Measurements from ENCODE around the gene THOC7. TPM values are rescaled to one million over a fixed set of nuclear protein-coding genes. Genes with fewer than 3 reads are reported as not detected.
A peak's percentile ranks its signal among the peaks of the same experiment; 100 is the strongest.

THOC7 gene
- total RNA-seq, 2 donors from 2014 or later = 38.0 to 68.9 TPM

DNA sequence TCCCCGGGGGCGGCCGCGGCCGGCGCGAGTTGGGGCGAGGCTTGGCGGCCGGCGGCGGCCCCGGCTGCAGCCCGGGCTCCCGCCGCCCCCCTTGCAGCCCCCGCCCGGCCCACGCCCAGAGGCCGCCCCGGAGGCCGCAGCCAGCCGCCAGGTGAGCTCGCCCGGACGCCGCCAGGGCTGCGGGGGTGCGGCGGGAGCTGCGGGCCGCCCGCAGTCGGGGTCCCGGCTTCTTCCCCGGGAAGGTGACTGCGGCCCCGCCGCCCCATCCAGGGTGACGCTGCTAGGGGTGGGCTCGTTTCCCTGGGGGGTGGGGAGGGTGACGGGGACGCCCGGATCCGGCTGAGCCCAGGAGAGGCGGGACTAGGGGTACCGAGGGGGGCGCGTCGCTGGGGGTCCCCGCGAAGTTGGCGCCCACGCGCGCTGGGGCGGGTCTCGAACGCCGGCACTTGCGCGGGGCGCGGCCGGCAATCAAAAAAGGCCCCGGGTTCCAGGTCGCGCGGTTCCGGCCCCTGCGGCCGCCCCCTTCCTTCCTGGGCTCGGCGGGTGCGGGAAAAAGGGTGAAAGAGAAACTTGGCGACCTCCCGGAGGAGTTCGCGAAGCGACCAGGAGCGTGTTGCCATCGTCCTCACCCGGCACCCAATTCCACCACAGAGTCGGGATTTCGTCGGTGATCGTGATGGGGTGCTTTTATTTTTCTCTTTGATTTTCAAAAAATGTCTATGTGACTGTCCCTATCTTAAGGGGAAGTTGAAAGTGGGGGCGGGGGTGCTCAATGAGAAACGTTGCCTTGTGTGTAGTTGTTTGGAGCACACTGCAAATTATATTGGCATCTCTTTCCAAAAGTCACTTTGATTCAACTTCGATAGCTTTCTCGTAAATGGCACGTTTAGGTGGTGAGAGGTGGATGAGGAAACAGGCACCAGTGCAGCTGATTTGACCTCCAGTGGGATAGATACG lies 681 bp upstream of the THOC7 start:
- no peaks in the 10 kb centered on the region for H3K9me3 ChIP-seq
- peaks cover 10 to 11% of the 10 kb centered on the region in 2 donors for H3K4me1 ChIP-seq (ENCODE audit: control insufficient read depth in 1 of 2, low read depth in 2 of 2)
- peak overlapping the region; percentile 95 for H3K4me3 ChIP-seq
- H3K36me3 ChIP-seq = no peaks in the 10 kb centered on the region
- TF ChIP-seq, protein P1, sequence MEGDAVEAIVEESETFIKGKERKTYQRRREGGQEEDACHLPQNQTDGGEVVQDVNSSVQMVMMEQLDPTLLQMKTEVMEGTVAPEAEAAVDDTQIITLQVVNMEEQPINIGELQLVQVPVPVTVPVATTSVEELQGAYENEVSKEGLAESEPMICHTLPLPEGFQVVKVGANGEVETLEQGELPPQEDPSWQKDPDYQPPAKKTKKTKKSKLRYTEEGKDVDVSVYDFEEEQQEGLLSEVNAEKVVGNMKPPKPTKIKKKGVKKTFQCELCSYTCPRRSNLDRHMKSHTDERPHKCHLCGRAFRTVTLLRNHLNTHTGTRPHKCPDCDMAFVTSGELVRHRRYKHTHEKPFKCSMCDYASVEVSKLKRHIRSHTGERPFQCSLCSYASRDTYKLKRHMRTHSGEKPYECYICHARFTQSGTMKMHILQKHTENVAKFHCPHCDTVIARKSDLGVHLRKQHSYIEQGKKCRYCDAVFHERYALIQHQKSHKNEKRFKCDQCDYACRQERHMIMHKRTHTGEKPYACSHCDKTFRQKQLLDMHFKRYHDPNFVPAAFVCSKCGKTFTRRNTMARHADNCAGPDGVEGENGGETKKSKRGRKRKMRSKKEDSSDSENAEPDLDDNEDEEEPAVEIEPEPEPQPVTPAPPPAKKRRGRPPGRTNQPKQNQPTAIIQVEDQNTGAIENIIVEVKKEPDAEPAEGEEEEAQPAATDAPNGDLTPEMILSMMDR (IDR thresholded peaks at IDR 0.05) = no peak
- peak overlapping the region; percentile 69 to 78 for H3K27ac ChIP-seq
- no peaks in the 10 kb centered on the region for H3K27me3 ChIP-seq (replicated peaks; ENCODE audit: insufficient read depth)
- peak; percentile 57 for ATAC-seq (ENCODE audit: insufficient number of reproducible peaks, low FRiP score, low read depth)
- no peak for DNase-seq (ENCODE audit: low spot score)

DNA sequence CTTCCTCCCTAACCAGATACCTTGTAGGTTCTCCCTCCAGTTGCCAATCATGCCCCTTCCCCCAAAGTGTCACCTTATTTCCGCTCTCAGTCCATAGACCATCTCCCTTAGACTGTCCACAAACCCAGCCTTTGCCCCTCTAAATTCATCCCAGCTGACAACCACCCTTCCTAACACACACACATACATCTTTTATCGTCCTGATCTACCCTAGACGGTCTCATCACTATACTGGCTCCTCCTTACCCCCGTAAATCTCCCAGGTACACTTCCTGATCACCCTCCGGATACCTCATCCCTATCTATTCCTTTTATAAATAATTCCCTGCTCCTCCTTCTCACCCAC lies 828 bp downstream of the THOC7 start:
- TF ChIP-seq, protein P1 (IDR thresholded peaks at IDR 0.05) = no peak
- no peak for ATAC-seq (ENCODE audit: insufficient number of reproducible peaks, low FRiP score, low read depth)
- no peak for DNase-seq (ENCODE audit: low spot score)

DNA sequence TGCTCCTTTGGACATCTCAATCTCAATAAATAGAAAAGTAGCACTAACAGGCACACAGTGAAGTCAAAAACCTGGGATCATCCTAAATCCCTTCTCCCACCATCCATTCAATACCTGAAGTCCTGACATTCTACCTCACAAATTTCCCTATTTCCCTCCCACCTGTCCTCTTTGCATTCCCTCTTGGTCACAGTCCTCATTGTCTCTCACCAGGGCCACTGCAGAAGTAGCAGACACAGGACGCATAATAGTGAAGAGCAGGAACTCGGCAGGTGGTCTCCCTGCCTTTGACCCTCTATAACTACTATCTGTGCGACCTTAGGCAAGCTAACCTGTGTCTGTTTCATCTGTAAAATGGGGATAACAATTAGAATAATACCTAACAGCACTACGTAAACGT lies 2.3 kb downstream of the THOC7 start:
- peaks cover 11% of the 10 kb centered on the region in 2 donors for H3K4me1 ChIP-seq (ENCODE audit: control insufficient read depth in 1 of 2, low read depth in 2 of 2)
- no peaks in the 10 kb centered on the region for H3K9me3 ChIP-seq
- no peaks in the 10 kb centered on the region for H3K27me3 ChIP-seq (replicated peaks; ENCODE audit: insufficient read depth)
- DNase-seq (ENCODE audit: low spot score) (no peak), ATAC-seq (ENCODE audit: insufficient number of reproducible peaks, low FRiP score, low read depth) (no peak)
- H3K4me3 ChIP-seq = no peak overlapping the region
- H3K36me3 ChIP-seq = no peaks in the 10 kb centered on the region
- H3K27ac ChIP-seq = no peak overlapping the region
- TF ChIP-seq, protein P1 (IDR thresholded peaks at IDR 0.05) = no peak

More for the DNA sequence above, 828 bp downstream of the THOC7 start:
- H3K4me1 ChIP-seq (ENCODE audit: control insufficient read depth in 1 of 2, low read depth in 2 of 2) = peaks cover 10 to 11% of the 10 kb centered on the region in 2 donors
- peak overlapping the region; percentile 75 to 85 for H3K27ac ChIP-seq
- peak overlapping the region; percentile 99 for H3K4me3 ChIP-seq
- H3K9me3 ChIP-seq = no peaks in the 10 kb centered on the region
- H3K27me3 ChIP-seq (replicated peaks; ENCODE audit: insufficient read depth) = no peaks in the 10 kb centered on the region
- H3K36me3 ChIP-seq = no peaks in the 10 kb centered on the region

DNA sequence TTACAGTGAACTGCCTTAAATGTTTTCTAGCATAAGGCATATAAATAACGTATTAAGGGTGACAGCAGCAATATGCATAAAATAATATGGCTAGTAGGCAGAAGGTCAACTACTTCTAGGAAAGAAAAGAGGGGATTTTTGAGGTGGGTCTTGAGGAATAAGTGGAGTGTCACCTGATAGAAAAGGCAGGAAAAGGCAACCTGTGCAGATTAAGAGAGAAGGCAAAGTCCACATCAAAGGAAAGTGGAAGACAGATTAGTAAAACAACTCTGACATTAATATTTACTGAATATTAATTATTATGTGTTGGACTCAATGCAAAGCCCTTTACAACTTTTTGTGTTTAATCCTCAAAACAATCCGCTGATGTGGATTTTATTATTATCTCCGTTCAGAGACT lies 2.8 kb downstream of the THOC7 start:
- Histone ChIP-seq H3K27ac (no peak overlapping the region), H3K27me3 (replicated peaks; ENCODE audit: insufficient read depth) (no peaks in the 10 kb centered on the region), H3K36me3 (no peaks in the 10 kb centered on the region), H3K4me1 (ENCODE audit: control insufficient read depth in 1 of 2, low read depth in 2 of 2) (peaks cover 11% of the 10 kb centered on the region in 2 donors), H3K4me3 (no peak overlapping the region), H3K9me3 (no peaks in the 10 kb centered on the region)
- TF ChIP-seq, protein P1 (IDR thresholded peaks at IDR 0.05) = no peak
- ATAC-seq (ENCODE audit: insufficient number of reproducible peaks, low FRiP score, low read depth) (no peak), DNase-seq (ENCODE audit: low spot score) (no peak)

DNA sequence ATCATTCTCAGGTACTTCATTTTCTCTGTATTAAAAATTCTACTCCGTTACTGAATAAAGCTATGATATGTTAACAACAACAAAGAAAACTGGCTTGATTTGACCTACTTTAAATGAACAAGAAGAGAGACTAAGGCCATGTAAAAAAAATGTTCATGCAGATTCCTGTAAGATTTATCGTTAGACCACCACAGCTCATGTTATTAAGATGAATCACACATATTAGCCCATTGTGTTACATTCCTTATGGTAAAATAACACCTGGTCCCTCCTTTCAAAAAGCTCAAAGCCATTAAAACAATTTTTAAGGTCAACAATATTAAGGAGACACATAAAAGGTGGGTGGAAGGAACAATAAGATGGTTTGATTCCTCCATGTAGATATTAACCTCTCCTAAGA lies 6.3 kb downstream of the THOC7 start:
- H3K4me3 ChIP-seq = no peak overlapping the region
- no peak overlapping the region for H3K27ac ChIP-seq
- no peaks in the 10 kb centered on the region for H3K9me3 ChIP-seq
- TF ChIP-seq, protein P1 (IDR thresholded peaks at IDR 0.05) = no peak
- ATAC-seq (ENCODE audit: insufficient number of reproducible peaks, low FRiP score, low read depth) = no peak
- peaks cover 1 to 4% of the 10 kb centered on the region in 2 donors for H3K4me1 ChIP-seq (ENCODE audit: control insufficient read depth in 1 of 2, low read depth in 2 of 2)
- H3K36me3 ChIP-seq = no peaks in the 10 kb centered on the region
- DNase-seq (ENCODE audit: low spot score) = no peak
- H3K27me3 ChIP-seq (replicated peaks; ENCODE audit: insufficient read depth) = no peaks in the 10 kb centered on the region

Measured in thoracic aorta (tissue), 2 donors.